Suppressor macrophage treated with lipopolysaccharide for 1 hour (primary cell): ENCODE data around the gene SLC9A4.

Source experiments
- DNase-seq, 3 donors: peaks; one replicate each; pipeline ENCODE4 v3.0.0-alpha.2; 2020 to 2022

The SLC9A4 gene

GRCh38 chr2:102551329-102552096, 78.5 kb downstream of the SLC9A4 start:
- no peak for DNase-seq

- no peak for DNase-seq
These were observed 80.6 kb downstream of the SLC9A4 start for GRCh38 chr2:102553601-102554000.

- peak in 2 of 3 donors; percentile 11 to 33 for DNase-seq
These were observed 85.4 kb downstream of the SLC9A4 start for GRCh38 chr2:102558463-102558862.

GRCh38 chr2:102562542-102562941, 89.5 kb downstream of the SLC9A4 start:
- DNase-seq = peak; percentile 37 to 61 (median 50)

- no peak for DNase-seq
These were observed 102.9 kb downstream of the SLC9A4 start for GRCh38 chr2:102575888-102576287.

- peak; percentile 31 to 62 (median 50) for DNase-seq
These were observed 105.3 kb downstream of the SLC9A4 start for GRCh38 chr2:102578376-102578775.

- DNase-seq = peak; percentile 70 to 94 (median 94)
These were observed 108.9 kb downstream of the SLC9A4 start for GRCh38 chr2:102581911-102582310.

GRCh38 chr2:102582845-102583244, 109.8 kb downstream of the SLC9A4 start:
- DNase-seq = no peak
